Liver (tissue), 9 donors: ENCODE data around the gene HOMER1. TPM values are rescaled to one million over a fixed set of nuclear protein-coding genes. Genes with fewer than 3 reads are reported as not detected.
"Not testable (repeated sequence)": the region's sequence is repeated elsewhere in the genome, so short reads cannot be mapped to it uniquely, and the experiment has no call there.

ENCODE experiments used
- DNase-seq: peaks from one replicate; pipeline ENCODE4 v3.0.0-alpha.2; 2017; ENCODE audit warnings: low spot score
- H3K27ac ChIP-seq, 2 donors: one replicate each; pipeline ENCODE4 v1.7.0; 2013; ENCODE audit warnings: inconsistent platforms in 2 of 2, low read length in 2 of 2, control low read depth in 1 of 2, low read depth in 1 of 2, mild to moderate bottlenecking in 1 of 2
- H3K27me3 ChIP-seq, 4 donors: one replicate each; pipeline versions ENCODE4 v1.6.1 to v1.7.0; 2013; ENCODE audit warnings: low read length in 3 of 4, inconsistent platforms in 1 of 4, mild to moderate bottlenecking in 1 of 4, moderate library complexity in 1 of 4; ENCODE audit not compliant: control insufficient read depth in 4 of 4, insufficient read depth in 4 of 4
- H3K36me3 ChIP-seq, 4 donors: one replicate each; pipeline versions ENCODE4 v1.6.1 to v1.7.0; 2013; ENCODE audit warnings: low read length in 3 of 4, mild to moderate bottlenecking in 3 of 4, low read depth in 1 of 4, moderate library complexity in 1 of 4; ENCODE audit not compliant: control insufficient read depth in 4 of 4, insufficient read depth in 3 of 4
- H3K4me1 ChIP-seq, 4 donors: one replicate each; pipeline versions ENCODE4 v1.6.1 to v1.7.0; 2013; ENCODE audit warnings: low read length in 3 of 4, mild to moderate bottlenecking in 3 of 4, moderate library complexity in 1 of 4; ENCODE audit not compliant: control insufficient read depth in 4 of 4, insufficient read depth in 4 of 4
- H3K4me3 ChIP-seq, 3 donors: one replicate each; pipeline versions ENCODE4 v1.6.1 to v1.7.0; 2013; ENCODE audit warnings: low read length in 3 of 3, control low read depth in 1 of 3, low read depth in 1 of 3, mild to moderate bottlenecking in 1 of 3
- H3K9ac ChIP-seq, 2 donors: one replicate each; pipeline ENCODE4 v1.7.0; 2013; ENCODE audit warnings: low read length in 2 of 2, mild to moderate bottlenecking in 2 of 2, moderate library complexity in 2 of 2, control low read depth in 1 of 2, low read depth in 1 of 2
- H3K9me3 ChIP-seq, 4 donors: one replicate each; pipeline versions ENCODE4 v1.6.1 to v1.7.0; 2013; ENCODE audit warnings: low read length in 3 of 4; ENCODE audit not compliant: control insufficient read depth in 4 of 4
- EGR1 ChIP-seq, 2 donors: IDR thresholded peaks; 2 replicates each; pipeline ENCODE4 v1.6.1; 2016 to 2018; ENCODE audit warnings: antibody characterized with exemption in 2 of 2, low read depth in 2 of 2
- FOXA1 ChIP-seq: IDR thresholded peaks from 2 replicates; pipeline ENCODE4 v1.6.1; 2016; ENCODE audit warnings: antibody characterized with exemption
- FOXA2 ChIP-seq: IDR thresholded peaks from 2 replicates; pipeline ENCODE4 v1.6.1; 2016; ENCODE audit warnings: antibody characterized with exemption
- GABPA ChIP-seq, 2 donors: IDR thresholded peaks in 1 of 2; conservative IDR thresholded peaks in 1 of 2; 2 replicates each; pipeline ENCODE4 v1.6.1; 2016; ENCODE audit warnings: antibody characterized with exemption in 2 of 2, mild to moderate bottlenecking in 1 of 2, moderate library complexity in 1 of 2
- HNF4A ChIP-seq, 2 donors: conservative IDR thresholded peaks; 2 replicates each; pipeline ENCODE4 v1.6.1; 2016; ENCODE audit warnings: antibody characterized with exemption in 2 of 2, mild to moderate bottlenecking in 2 of 2
- JUND ChIP-seq, 2 donors: IDR thresholded peaks; 2 replicates each; pipeline ENCODE4 v1.6.1; 2016; ENCODE audit warnings: antibody characterized with exemption in 2 of 2
- NR2F2 ChIP-seq: IDR thresholded peaks from 2 replicates; pipeline ENCODE4 v1.6.1; 2016; ENCODE audit warnings: antibody characterized with exemption
- RXRA ChIP-seq, 2 donors: IDR thresholded peaks; 2 replicates each; pipeline ENCODE4 v1.6.1; 2017 to 2018; ENCODE audit warnings: antibody characterized with exemption in 2 of 2, mild to moderate bottlenecking in 1 of 2
- SP1 ChIP-seq: IDR thresholded peaks from 2 replicates; pipeline ENCODE4 v1.6.1; 2018; ENCODE audit warnings: antibody characterized with exemption, mild to moderate bottlenecking
- TAF1 ChIP-seq: conservative IDR thresholded peaks from 2 replicates; pipeline ENCODE4 v1.6.1; 2016; ENCODE audit warnings: antibody characterized with exemption, mild to moderate bottlenecking
- YY1 ChIP-seq: IDR thresholded peaks from 2 replicates; pipeline ENCODE4 v1.6.1; 2016; ENCODE audit warnings: antibody characterized with exemption, mild to moderate bottlenecking
- WGBS: extraction: QIAGEN DNeasy Blood & Tissue Kit; methylation state at CpG from one replicate; pipeline ENCODE4 v1.1.7; 2013; 5-methylcytosine and 5-hydroxymethylcytosine counted together
- polyA plus RNA-seq, 2 donors: library from polyadenylated mRNA; stranded (reverse) in 1 of 2; unstranded in 1 of 2; fragments of 200-250 nt in 1 of 2; fragments of >200 nt in 1 of 2; fragmentation: Nextera tagmentation in 1 of 2; extraction: Ambion mirVana in 1 of 2; gene quantifications; one replicate each; pipeline versions ENCODE4 v1.2.1 to v1.2.3, GENCODE V29; 2013 to 2015
- total RNA-seq, 2 donors: library from RNA; depleted of rRNA; stranded (reverse); fragments of >200 nt; gene quantifications; one replicate each; pipeline ENCODE4 v1.2.3, GENCODE V29; 2014
- TF ChIP-seq, protein P1 (sequence below): fragments of 150-350 bp; IDR thresholded peaks from 2 replicates; pipeline ENCODE4 v1.5.1; 2017; ENCODE audit warnings: improper control_type of control experiment, low read depth, low read length; ENCODE audit not compliant: missing input control
- TF ChIP-seq, protein P2 (sequence below): IDR thresholded peaks from 2 replicates; pipeline ENCODE4 v1.6.1; 2016; ENCODE audit warnings: antibody characterized with exemption
- TF ChIP-seq, protein P3 (sequence below): IDR thresholded peaks from 2 replicates; pipeline ENCODE4 v1.6.1; 2016; ENCODE audit warnings: antibody characterized with exemption, mild to moderate bottlenecking
- TF ChIP-seq, protein P4 (sequence below): IDR thresholded peaks from 2 replicates; pipeline ENCODE4 v1.6.1; 2016; ENCODE audit warnings: antibody characterized with exemption
- donor health status: healthy.
- donor health status: healthy.
- donor health status: healthy.
- donor health status: healthy.
- donor health status: healthy.

HOMER1 gene
- total and polyA plus RNA-seq, 4 donors = 0.33 to 8.7 (median 1.2) TPM

DNA sequence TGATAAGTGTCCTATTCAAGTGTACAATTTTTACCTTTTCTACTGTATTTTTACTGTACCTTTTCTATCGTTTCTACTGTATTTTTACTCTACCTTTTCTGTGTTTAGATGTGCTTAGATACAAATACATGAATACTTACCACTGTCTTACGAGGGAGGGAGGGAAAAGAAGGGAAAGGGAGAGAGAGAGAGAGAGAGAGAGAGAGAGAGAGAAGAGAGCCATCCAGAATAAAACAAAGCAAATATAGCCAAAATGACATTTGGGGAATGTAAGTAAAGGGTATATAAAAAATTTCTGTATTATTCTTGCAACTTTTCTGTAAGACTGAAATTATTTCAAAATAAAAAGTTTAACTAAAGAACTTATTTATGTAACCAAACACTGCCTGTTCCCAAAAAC, 121.2 kb downstream of the HOMER1 start:
- no peak for DNase-seq
- Histone ChIP-seq H3K36me3 (no peaks in the 10 kb centered on the region), H3K9me3 (no peaks in the 10 kb centered on the region), H3K27ac (no peak overlapping the region), H3K4me3 (no peak overlapping the region), H3K9ac (no peak overlapping the region), H3K4me1 (no peaks in the 10 kb centered on the region), H3K27me3 (no peaks in the 10 kb centered on the region)
- whole genome bisulfite sequencing = 90% methylated on average over 2 of the region's 2 CpGs
- TF ChIP-seq YY1 = no peak

DNA sequence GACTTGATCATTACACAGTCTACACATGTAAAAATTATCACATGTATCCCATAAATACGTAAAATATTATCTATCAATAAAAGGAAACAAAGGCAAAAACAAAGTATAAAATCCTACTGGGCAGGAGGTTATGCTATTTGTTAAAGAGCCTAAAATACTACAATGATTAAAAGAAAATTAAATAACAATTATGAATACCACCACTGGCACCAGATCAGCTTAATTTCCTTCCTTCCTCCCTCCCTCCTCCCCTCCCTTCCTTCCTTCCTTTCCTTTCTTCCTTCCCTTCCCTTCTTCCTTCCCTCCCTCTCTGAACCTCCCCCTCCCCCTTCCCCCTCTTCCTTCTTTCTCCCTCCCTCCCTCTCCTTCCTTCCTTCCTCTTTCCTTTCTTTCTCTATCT, 127.3 kb downstream of the HOMER1 start:
- 90% methylated on average over 1 of the region's 1 CpG for WGBS
- TF ChIP-seq FOXA2 = no peak
- TF ChIP-seq SP1 = no peak
- TF ChIP-seq, protein P1, sequence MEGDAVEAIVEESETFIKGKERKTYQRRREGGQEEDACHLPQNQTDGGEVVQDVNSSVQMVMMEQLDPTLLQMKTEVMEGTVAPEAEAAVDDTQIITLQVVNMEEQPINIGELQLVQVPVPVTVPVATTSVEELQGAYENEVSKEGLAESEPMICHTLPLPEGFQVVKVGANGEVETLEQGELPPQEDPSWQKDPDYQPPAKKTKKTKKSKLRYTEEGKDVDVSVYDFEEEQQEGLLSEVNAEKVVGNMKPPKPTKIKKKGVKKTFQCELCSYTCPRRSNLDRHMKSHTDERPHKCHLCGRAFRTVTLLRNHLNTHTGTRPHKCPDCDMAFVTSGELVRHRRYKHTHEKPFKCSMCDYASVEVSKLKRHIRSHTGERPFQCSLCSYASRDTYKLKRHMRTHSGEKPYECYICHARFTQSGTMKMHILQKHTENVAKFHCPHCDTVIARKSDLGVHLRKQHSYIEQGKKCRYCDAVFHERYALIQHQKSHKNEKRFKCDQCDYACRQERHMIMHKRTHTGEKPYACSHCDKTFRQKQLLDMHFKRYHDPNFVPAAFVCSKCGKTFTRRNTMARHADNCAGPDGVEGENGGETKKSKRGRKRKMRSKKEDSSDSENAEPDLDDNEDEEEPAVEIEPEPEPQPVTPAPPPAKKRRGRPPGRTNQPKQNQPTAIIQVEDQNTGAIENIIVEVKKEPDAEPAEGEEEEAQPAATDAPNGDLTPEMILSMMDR = no peak
- TF ChIP-seq FOXA1 = no peak
- TF ChIP-seq RXRA (IDR thresholded peaks at IDR 0.05) = no peak
- no peak for TF ChIP-seq NR2F2
- TF ChIP-seq TAF1 = no peak
- no peak for TF ChIP-seq HNF4A (conservative IDR thresholded peaks at IDR 0.05)
- no peak for TF ChIP-seq JUND (IDR thresholded peaks at IDR 0.05)
- no peak overlapping the region for H3K9ac ChIP-seq
- no peak overlapping the region for H3K27ac ChIP-seq
- no peaks in the 10 kb centered on the region for H3K4me1 ChIP-seq
- peaks cover 0 to 3% (median 0%) of the 10 kb centered on the region in 4 donors for H3K9me3 ChIP-seq
- no peak overlapping the region for H3K4me3 ChIP-seq
- no peak for DNase-seq
- H3K27me3 ChIP-seq = no peaks in the 10 kb centered on the region
- no peaks in the 10 kb centered on the region for H3K36me3 ChIP-seq

DNA sequence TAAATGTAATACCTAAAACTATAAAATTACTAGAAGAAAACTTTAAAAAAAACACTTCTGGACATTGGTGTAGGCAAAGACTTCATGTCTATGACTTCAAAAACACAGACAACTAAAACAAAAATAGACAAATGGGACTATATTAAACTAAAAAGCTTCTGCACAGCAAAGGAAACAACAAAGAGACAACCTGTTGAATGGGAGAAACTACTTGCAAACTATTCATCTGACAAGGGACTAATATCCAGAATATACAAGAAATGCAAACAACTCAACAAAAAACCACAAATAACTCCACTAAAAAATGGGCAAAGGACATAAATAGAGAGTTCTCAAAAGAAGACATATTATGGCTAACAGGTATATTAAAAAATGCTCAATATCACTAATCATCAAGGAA, 128.8 kb downstream of the HOMER1 start:
- H3K9ac ChIP-seq, H3K27me3 ChIP-seq, H3K36me3 ChIP-seq, H3K4me1 ChIP-seq, DNase-seq, H3K9me3 ChIP-seq, H3K4me3 ChIP-seq, H3K27ac ChIP-seq: not testable (repeated sequence)

DNA sequence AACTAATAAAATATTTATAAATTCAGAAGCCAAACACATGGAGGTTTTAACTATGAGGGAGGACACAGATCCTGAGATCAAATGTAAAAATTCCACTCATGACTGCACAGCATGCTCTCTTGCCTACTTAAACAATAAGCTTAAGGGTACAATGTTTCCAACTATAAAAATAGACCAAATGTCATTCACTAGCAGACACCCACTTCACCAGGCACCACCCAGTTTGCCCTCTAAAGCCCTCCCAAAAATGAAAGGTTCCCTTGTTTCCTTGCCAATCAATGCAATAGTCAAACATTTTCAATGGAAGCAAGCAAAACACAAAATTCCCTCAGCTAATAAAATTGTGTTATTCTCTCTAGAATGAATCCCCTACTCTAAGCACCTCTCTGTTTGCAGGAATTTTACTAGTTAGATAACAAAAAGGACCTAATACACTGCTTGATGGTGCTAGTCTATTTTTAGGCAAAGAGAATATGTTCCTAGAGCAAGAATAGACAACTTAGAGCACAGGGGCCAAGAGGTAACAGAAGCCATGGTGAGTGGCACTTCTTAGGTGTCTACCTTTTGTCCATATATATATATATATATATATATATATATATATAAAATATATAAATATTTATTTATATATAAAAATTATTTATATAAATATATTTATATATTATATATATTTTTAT, 135.3 kb downstream of the HOMER1 start:
- Histone ChIP-seq H3K27me3 (no peaks in the 10 kb centered on the region), H3K36me3 (no peaks in the 10 kb centered on the region), H3K4me3 (no peak overlapping the region), H3K9me3 (peaks cover 0 to 4% (median 3%) of the 10 kb centered on the region in 4 donors), H3K9ac (no peak overlapping the region), H3K4me1 (no peaks in the 10 kb centered on the region), H3K27ac (no peak overlapping the region)
- no peak for DNase-seq
- TF ChIP-seq GABPA (IDR thresholded peaks at IDR 0.05 in 1 of 2, conservative IDR thresholded peaks at IDR 0.05 in 1 of 2) = no peak
- no peak for TF ChIP-seq EGR1 (IDR thresholded peaks at IDR 0.05; ENCODE audit: low read depth in 2 of 2)
- no peak for TF ChIP-seq YY1
- TF ChIP-seq, protein P2, sequence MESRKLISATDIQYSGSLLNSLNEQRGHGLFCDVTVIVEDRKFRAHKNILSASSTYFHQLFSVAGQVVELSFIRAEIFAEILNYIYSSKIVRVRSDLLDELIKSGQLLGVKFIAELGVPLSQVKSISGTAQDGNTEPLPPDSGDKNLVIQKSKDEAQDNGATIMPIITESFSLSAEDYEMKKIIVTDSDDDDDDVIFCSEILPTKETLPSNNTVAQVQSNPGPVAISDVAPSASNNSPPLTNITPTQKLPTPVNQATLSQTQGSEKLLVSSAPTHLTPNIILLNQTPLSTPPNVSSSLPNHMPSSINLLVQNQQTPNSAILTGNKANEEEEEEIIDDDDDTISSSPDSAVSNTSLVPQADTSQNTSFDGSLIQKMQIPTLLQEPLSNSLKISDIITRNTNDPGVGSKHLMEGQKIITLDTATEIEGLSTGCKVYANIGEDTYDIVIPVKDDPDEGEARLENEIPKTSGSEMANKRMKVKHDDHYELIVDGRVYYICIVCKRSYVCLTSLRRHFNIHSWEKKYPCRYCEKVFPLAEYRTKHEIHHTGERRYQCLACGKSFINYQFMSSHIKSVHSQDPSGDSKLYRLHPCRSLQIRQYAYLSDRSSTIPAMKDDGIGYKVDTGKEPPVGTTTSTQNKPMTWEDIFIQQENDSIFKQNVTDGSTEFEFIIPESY = no peak
- TF ChIP-seq, protein P3, sequence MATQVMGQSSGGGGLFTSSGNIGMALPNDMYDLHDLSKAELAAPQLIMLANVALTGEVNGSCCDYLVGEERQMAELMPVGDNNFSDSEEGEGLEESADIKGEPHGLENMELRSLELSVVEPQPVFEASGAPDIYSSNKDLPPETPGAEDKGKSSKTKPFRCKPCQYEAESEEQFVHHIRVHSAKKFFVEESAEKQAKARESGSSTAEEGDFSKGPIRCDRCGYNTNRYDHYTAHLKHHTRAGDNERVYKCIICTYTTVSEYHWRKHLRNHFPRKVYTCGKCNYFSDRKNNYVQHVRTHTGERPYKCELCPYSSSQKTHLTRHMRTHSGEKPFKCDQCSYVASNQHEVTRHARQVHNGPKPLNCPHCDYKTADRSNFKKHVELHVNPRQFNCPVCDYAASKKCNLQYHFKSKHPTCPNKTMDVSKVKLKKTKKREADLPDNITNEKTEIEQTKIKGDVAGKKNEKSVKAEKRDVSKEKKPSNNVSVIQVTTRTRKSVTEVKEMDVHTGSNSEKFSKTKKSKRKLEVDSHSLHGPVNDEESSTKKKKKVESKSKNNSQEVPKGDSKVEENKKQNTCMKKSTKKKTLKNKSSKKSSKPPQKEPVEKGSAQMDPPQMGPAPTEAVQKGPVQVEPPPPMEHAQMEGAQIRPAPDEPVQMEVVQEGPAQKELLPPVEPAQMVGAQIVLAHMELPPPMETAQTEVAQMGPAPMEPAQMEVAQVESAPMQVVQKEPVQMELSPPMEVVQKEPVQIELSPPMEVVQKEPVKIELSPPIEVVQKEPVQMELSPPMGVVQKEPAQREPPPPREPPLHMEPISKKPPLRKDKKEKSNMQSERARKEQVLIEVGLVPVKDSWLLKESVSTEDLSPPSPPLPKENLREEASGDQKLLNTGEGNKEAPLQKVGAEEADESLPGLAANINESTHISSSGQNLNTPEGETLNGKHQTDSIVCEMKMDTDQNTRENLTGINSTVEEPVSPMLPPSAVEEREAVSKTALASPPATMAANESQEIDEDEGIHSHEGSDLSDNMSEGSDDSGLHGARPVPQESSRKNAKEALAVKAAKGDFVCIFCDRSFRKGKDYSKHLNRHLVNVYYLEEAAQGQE = no peak
- TF ChIP-seq TAF1 = no peak
- TF ChIP-seq FOXA1 = no peak
- TF ChIP-seq, protein P4, sequence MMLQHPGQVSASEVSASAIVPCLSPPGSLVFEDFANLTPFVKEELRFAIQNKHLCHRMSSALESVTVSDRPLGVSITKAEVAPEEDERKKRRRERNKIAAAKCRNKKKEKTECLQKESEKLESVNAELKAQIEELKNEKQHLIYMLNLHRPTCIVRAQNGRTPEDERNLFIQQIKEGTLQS = no peak
- no peak for TF ChIP-seq SP1
- TF ChIP-seq NR2F2 = no peak
- no peak for TF ChIP-seq FOXA2
